Activated CD4-positive, CD25-positive, alpha-beta regulatory T cell treated with anti-CD3 and anti-CD28 coated beads, Interleukin-2, amount 50 U/mL, for 72 hours (primary cell): ENCODE data around the gene RIN3.

Source experiments
- DNase-seq: peaks from one replicate; pipeline ENCODE4 v3.0.0; 2021

The RIN3 gene

DNA sequence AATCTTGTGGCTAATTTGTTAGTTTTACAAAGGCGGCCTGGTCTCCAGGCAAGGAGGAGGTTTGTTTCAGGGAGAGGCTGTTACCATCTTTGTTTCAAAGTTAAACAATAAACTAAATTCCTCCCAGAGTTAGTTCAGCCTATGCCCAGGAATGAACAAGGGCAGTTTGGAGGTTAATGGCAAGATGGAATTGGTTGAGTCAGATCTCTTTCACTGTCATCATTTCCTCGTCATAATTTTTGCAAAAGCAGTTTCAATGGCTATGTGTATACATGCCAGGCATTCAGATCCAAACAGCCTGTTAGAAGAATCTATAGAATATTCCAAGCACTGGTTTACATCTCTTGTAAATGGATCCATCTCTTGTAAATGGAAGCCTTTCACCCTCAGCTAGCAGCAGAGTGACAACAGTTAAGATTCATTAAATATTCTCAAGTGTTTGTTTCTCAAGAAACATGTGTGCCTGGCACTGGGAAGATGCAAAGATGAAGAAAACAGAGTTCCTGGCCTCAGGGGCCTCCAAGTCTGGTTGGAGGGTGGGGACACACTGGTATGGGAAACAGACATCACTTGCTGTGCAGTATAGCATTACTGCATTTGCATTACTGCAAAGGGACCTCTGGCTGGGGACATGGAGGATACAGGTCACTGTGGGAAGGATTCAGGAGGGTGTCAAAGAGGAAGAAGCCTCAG is 65.8 kb downstream of the RIN3 start:
- no peak for DNase-seq

GRCh38 chr14:92581206-92581605 is 67.6 kb downstream of the RIN3 start:
- DNase-seq = peak; percentile 13

- DNase-seq = peak; percentile 1
These were observed 68.5 kb downstream of the RIN3 start for GRCh38 chr14:92581966-92582566.

GRCh38 chr14:92582706-92583452 is 69.3 kb downstream of the RIN3 start:
- DNase-seq = peak; percentile 37

GRCh38 chr14:92584220-92584619 is 70.6 kb downstream of the RIN3 start:
- DNase-seq = peak; percentile 24

DNA sequence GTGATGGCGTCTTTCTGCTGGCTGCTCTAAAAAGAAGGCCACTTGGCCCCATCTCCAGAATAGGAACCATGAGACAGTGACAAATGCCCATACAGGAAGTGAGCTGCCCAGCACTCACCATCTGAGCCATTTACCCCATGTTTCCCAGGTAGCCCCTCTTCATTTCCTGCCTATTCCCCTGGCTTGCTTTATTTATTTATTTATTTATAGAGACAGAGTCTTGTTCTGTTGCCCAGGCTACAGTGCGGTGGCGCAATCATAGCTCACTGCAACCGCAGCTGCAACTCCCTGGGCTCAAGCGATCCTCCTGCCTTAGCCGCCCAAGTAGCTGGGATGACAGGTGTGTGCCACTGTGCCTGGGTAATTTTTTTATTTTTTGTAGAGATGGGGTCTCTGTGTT is 71.2 kb downstream of the RIN3 start:
- peak; percentile 17 for DNase-seq

DNA sequence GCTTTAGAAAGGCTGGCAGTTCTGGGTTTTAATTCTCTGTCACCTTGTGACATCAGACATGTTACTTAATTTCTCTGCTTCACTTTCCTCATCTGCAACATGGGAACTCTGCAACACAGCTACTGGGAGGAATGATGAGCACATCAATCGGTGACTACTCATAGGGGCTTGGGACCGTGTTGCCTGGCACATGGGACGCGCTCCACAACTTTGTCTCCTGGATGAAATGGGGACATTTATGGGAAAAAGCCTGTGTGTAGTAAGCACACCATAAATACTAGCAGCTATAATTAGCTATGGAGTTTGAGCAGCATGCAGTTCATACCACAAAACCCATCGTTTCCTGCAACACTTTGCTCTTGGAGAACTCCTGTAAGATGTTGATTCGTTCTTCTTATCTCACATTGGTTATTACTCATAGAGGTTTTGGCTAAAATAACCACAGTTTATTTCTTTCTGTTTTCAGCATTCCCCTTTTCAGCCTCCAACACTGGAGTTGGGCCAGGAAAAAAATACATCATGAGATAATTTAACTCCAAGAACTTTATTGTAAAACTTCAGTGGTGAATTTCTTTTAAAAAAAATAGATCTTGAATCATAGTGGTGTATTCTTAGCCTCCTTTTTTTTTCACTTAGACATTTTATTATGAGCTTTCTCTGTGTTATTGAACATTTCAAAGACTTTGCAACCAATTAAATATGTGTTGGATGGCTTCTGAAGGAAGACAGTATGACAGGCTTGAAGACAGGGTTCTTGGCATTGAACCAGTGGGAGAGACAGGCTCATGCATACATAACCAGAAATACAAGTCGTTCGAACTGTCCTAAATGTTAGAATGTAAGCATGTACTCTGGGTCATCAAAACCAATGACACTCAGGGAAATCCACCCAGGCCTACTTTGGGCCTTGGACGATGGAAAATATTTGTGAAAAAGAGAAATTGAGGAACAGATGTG is 72.7 kb downstream of the RIN3 start:
- DNase-seq = peak; percentile 29

DNA sequence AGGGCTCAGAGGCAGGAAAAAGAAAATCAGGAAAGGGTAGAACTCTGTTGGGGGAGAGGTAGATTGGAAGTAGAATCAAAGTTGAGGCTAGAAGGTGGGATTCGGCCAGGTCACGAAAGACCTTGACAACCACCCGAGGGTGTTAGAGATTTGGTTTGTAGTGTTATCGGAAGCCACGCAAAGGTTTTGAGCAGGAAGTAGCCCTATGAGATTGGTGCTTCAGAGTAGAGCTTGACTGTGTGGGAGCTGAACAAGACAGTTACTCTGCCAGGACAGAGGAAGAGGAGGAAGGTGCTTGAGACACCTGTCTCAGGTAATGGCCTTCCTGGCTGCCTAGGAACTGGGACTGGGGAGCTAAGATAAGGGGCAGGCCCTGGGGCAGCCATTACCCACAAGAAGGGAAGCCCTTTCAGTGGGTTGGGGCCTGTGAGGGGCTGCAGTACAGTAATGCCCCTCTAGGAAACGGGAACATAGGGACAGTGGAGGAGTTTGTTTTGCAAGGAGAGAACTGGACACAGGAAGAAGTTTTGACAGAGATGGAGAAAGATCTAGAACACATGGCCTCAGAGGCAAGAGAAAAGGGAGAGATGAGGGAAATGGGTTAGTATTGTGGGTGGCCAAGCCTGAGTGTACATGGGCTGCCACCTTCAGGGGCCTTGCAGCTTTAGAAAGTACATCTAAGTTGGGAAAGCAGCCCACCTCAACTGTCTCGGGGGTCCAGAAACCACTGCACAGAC is 73.5 kb downstream of the RIN3 start:
- peak; percentile 29 for DNase-seq

DNA sequence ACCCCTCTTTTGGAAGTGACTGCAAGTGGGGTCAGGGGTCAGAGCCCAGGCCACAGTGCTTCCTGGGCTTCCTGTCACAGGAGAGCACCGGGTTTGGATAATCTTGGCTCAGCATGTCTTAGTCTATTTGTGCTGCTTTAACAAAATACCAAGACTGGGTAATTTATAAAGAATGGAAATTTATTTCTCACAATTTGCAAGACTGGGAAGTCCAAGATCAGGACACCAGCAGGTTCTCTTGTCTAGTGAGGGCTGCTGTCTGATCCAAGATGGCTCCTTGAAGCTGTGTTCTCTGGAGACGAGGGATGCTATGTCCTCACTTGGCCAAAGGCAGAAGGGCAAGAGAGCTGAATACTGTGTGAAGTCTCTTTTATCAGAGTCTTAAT is 74.1 kb downstream of the RIN3 start:
- peak; percentile 2 for DNase-seq

DNA sequence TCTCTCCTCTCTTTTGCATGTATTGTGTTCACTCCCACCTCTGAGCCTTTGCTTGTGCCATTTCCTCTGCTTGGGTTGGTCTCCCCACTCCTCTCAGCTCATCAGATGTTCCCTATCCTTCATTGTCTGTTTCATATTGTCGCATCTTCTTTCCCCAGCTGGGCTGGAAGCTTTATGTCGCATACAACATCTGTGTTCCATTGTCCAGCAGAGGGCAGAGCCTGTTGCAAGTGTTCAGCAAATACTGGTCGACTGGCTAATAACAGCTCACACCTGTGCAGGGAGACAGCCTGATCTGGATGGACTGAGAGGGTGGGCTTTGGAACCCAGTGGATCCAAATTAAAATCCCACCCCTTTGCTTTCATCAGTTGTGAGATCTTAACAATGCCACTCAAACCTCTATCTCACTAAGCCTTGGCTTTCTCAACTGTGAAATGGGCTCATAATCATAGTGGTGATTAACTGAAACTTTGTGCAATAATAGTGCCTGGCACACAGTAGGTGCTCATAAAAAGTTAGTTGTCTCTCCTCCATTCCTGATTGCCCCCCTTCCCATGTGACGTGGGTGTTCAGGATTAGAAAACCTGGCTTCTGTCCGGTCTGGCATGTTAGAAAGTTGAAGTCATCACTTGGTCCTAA is 75.8 kb downstream of the RIN3 start:
- peak; percentile 22 for DNase-seq

DNA sequence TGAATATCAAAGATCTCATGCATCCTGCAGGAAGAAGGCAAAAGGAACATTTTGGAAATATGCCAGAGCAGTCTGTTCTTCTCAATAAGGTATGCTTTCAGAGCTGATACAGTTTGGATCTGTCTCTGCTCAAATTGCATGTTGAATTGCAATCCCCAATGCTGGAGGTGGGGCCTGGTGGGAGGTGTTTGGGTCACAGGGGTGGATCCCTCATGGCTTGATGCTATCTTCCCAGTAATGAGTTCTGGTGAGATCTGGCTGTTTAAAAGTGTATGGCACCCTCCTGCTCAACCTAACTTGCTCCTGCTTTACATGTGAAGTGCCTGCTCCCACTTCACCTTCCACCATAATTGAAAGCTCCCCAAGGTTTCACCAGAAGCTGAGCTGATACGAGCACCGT is 76.6 kb downstream of the RIN3 start:
- peak; percentile 9 for DNase-seq

GRCh38 chr14:92590941-92591340 is 77.4 kb downstream of the RIN3 start:
- DNase-seq = no peak

- no peak for DNase-seq
These were observed 77.8 kb downstream of the RIN3 start for GRCh38 chr14:92591346-92591745.

GRCh38 chr14:92595267-92595666 is 81.7 kb downstream of the RIN3 start:
- DNase-seq = no peak

DNA sequence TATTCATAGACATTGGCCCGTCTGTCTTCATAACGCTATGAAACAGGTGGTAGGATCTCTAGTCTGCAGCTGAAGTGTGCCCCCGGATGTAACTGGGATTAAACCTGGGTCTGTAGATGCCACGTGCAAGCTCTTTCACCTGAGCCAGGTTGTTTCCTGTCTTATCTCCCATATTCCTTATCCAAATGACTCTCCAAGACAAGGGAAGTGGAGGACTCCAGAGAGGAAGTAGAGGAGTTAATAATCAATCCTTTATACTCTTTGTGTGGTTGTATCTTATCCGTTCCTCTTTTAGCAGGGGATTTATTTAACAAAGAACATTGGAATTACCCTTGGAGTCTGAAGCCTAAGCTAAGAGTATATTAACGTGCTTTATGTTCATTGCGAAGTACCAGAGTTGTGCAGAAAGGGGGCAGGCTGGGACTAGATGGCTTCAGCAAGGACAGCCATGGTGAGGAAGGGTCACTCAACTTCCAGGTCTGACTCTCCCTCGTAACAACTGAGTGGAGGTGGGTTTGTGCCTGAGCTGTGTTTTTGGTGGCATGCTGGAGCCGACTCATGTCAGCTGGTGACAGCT is 82.8 kb downstream of the RIN3 start:
- no peak for DNase-seq

DNA sequence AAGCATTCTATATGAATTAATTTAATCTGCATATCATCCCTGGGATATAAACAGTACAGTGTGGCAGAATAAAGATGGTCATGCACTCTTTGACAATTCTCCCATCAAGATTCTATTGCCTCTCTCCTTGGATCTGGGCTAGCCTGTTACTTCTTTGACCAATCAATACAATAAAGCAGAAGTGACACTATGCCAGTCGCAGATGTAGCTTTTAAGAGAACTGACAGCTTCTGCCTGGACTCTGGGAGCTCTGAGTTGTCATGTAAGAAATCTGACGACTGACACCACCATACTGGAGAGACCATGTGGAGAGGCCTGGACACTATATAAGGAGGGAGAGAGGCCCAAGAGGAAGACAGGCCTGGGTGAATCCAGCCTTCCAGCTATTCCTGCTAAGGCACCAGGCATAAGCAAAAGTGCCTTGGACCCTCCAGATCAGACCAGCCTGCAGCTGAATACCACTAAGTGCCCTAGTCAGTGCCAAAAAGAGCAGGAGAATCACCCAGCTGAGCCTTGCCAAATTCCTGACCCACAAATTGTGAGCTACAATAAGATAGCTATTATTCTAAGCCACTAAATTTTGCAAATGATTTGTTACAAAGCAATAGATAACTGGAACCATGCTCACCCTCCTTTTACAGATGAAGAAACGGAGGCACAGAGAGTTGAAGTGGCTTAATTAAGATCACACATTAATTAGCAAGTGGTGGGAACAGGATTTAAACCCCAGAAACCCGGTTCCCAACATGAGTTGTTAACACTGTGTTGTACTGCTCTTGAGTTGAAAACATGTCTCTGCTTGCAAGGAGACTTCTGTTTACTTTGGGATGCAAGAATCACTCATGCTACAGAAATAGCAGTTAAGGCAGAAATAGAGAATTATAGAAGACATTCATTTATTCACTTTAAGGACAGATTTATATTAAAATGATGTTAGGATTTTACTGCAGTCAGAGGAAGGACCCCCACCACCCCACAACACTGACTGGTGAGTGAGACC is 84.6 kb downstream of the RIN3 start:
- DNase-seq = no peak

GRCh38 chr14:92599811-92600210 is 86.2 kb downstream of the RIN3 start:
- DNase-seq = no peak

GRCh38 chr14:92600318-92601053 is 86.9 kb downstream of the RIN3 start:
- no peak for DNase-seq

DNA sequence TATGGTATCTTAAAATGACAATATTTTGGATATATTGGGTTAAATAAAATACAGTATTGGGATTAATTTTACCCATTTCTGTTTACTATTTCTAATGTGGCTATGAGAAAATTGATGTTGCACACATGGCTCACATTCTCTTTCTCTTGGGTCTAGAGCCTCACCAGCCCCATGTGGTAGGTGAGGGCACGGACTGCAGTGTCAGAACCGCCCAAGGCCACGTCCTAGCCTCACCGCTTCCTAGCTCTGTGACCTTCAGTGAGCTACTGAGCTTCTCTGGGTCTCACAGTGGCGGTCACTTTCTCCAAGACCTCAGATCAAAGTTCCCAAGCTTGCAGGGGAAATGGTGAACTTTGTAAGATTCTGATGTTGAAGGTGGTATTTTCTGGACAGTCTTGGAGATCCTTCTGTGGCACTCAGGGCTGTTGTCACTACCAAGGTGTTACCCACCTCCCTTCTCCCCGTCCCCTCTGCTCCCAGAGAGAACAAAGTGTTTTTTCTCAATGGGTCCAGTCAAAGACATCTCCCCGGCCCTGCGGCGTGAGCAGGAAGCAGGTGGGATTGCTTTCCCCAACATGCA is 87.6 kb downstream of the RIN3 start:
- no peak for DNase-seq
